ENCODE data around the gene IGSF22. TPM values are rescaled to one million over a fixed set of nuclear protein-coding genes. Genes with fewer than 3 reads are reported as not detected.

Gene IGSF22
- total RNA-seq, 1 donor from 2014 or later: 0.07 TPM

DNA sequence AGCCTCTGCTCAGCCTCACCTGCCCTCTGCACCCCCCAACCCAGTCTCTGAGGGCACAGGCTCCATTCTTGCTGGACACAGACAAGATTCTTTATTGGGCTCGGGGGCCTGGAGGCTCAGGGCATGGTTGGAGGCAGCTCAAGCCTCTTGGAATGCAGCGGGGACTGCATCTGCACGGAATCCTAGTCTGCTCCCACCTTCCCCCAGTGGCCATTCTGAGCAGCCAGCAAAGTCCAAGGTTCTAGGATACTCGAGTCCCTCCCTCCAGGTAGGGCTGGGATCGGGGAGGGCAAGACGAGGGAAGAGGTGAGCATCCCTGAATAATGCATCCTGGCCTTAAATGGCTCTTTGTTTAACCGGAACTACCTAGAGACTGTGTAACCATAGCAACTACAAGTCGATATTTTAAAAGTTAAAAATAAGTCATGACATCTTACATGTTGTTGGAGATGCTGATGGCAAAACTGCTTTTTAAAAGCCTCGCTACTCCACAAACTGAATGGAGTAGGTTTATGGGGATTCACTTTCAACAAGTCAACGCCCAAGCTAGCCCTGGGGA lies 10.7 kb upstream of the IGSF22 start:
- TF ChIP-seq, protein P1, sequence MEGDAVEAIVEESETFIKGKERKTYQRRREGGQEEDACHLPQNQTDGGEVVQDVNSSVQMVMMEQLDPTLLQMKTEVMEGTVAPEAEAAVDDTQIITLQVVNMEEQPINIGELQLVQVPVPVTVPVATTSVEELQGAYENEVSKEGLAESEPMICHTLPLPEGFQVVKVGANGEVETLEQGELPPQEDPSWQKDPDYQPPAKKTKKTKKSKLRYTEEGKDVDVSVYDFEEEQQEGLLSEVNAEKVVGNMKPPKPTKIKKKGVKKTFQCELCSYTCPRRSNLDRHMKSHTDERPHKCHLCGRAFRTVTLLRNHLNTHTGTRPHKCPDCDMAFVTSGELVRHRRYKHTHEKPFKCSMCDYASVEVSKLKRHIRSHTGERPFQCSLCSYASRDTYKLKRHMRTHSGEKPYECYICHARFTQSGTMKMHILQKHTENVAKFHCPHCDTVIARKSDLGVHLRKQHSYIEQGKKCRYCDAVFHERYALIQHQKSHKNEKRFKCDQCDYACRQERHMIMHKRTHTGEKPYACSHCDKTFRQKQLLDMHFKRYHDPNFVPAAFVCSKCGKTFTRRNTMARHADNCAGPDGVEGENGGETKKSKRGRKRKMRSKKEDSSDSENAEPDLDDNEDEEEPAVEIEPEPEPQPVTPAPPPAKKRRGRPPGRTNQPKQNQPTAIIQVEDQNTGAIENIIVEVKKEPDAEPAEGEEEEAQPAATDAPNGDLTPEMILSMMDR (conservative IDR thresholded peaks at IDR 0.05): peak; percentile 46
- Mint-ChIP-seq H3K36me3 (no peaks in the 10 kb centered on the region), H3K27ac (no peak overlapping the region), H3K9me3 (no peaks in the 10 kb centered on the region), H3K27me3 (peaks cover 2% of the 10 kb centered on the region), H3K4me3 (no peak overlapping the region), H3K4me1 (ENCODE audit: unreplicated experiment) (peaks cover 5% of the 10 kb centered on the region)
- DNase-seq (ENCODE audit: extremely low spot score, unreplicated experiment): no peak

DNA sequence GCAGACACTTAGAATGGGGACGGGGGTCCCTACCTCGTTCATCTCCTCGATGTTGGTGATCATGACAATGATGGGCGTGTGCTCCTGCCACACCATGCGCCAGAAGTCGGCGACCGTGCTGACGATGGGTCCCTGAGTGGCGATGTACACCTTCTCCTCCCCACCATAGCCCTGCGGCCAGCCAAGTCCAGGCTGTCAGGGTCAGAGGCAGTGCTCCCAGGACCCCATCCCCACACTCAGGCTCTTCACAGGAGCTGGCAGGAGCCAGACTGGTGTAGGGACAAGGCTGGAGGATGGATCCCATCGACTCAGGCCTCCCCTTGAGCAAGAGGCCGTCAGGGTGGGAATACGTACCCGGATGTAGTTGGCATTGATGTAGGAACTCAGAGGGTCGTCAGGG lies 7.2 kb upstream of the IGSF22 start:
- TF ChIP-seq, protein P1 (conservative IDR thresholded peaks at IDR 0.05): no peak
- no peaks in the 10 kb centered on the region for H3K9me3 Mint-ChIP-seq
- no peak for DNase-seq (ENCODE audit: extremely low spot score, unreplicated experiment)
- peaks cover 2% of the 10 kb centered on the region for H3K27me3 Mint-ChIP-seq
- H3K27ac Mint-ChIP-seq: no peak overlapping the region
- peaks cover 5% of the 10 kb centered on the region for H3K4me1 Mint-ChIP-seq (ENCODE audit: unreplicated experiment)
- no peak overlapping the region for H3K4me3 Mint-ChIP-seq
- H3K36me3 Mint-ChIP-seq: no peaks in the 10 kb centered on the region

GRCh38 chr11:18731949-18732821 lies 6.2 kb upstream of the IGSF22 start:
- Mint-ChIP-seq H3K27ac (no peak overlapping the region), H3K36me3 (no peaks in the 10 kb centered on the region), H3K27me3 (peaks cover 2% of the 10 kb centered on the region), H3K4me3 (no peak overlapping the region), H3K9me3 (no peaks in the 10 kb centered on the region), H3K4me1 (ENCODE audit: unreplicated experiment) (peaks cover 11% of the 10 kb centered on the region)
- DNase-seq (ENCODE audit: extremely low spot score, unreplicated experiment): no peak
- TF ChIP-seq, protein P1 (conservative IDR thresholded peaks at IDR 0.05): peak; percentile 94

GRCh38 chr11:18731441-18731840 lies 5.5 kb upstream of the IGSF22 start:
- no peaks in the 10 kb centered on the region for H3K9me3 Mint-ChIP-seq
- peaks cover 2% of the 10 kb centered on the region for H3K27me3 Mint-ChIP-seq
- no peak overlapping the region for H3K4me3 Mint-ChIP-seq

DNA sequence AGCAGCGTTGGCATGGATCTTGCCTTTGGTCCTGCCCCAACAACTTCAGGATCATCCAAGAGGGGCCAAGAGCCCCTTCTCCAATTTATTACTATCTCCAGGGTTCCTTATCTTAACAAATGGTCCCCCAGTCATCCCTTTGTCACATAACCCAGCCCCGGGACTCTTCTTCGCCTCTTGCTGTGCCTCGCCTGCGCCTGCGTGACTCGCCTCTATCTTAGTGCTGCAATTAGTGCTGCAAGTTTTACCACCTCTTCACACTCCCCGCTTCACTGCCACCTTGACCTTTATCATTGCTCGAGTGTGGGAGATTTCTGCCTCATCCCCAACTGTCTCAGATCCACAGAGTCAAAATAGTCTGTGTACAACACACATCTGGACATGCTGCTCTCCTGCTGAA lies 4.0 kb upstream of the IGSF22 start:
- Mint-ChIP-seq H3K9me3 (no peaks in the 10 kb centered on the region), H3K4me1 (ENCODE audit: unreplicated experiment) (peaks cover 11% of the 10 kb centered on the region), H3K27me3 (no peaks in the 10 kb centered on the region), H3K27ac (no peak overlapping the region), H3K36me3 (no peaks in the 10 kb centered on the region), H3K4me3 (no peak overlapping the region)
- no peak for DNase-seq (ENCODE audit: extremely low spot score, unreplicated experiment)
- TF ChIP-seq, protein P1 (conservative IDR thresholded peaks at IDR 0.05): no peak

More at GRCh38 chr11:18731441-18731840, 5.5 kb upstream of the IGSF22 start:
- DNase-seq (ENCODE audit: extremely low spot score, unreplicated experiment): no peak
- TF ChIP-seq, protein P1 (conservative IDR thresholded peaks at IDR 0.05): no peak
- Mint-ChIP-seq H3K27ac (no peak overlapping the region), H3K4me1 (ENCODE audit: unreplicated experiment) (peaks cover 11% of the 10 kb centered on the region), H3K36me3 (no peaks in the 10 kb centered on the region)

Measured in type B pancreatic cell (in vitro differentiated cells).